Keratinocyte (primary cell): ENCODE results near the gene GRB2. TPM values are rescaled to one million over a fixed set of nuclear protein-coding genes. Genes with fewer than 3 reads are reported as not detected.
"Not testable (repeated sequence)": the region's sequence is repeated elsewhere in the genome, so short reads cannot be mapped to it uniquely, and the experiment has no call there.

ENCODE experiments used
- DNase-seq: peaks from one replicate; pipeline ENCODE4 v3.0.0-alpha.2; 2011; ENCODE audit warnings: low read depth, missing footprints, low spot score
- FAIRE-seq: peaks from 2 replicates; lab custom pipeline; 2011; peaks lifted over from hg19 to GRCh38; lab: Jason Lieb, UNC
- H2AFZ ChIP-seq: 2 replicates; pipeline ENCODE4 v1.6.0; 2012; ENCODE audit warnings: low read length, control low read depth, inconsistent platforms; ENCODE audit not compliant: control insufficient read depth
- H3K27ac ChIP-seq: 2 replicates; pipeline ENCODE4 v1.5.1; 2011; ENCODE audit warnings: low read length; ENCODE audit not compliant: control insufficient read depth, insufficient read depth
- H3K27me3 ChIP-seq: 3 replicates; pipeline ENCODE4 v1.6.0; 2011; ENCODE audit warnings: low read length; ENCODE audit not compliant: control insufficient read depth, insufficient read depth; ENCODE audit errors: extremely low read depth
- H3K36me3 ChIP-seq, 2 experiments: 2 replicates in 1 of 2; 3 replicates in 1 of 2; pipeline ENCODE4 v1.5.1; 2011; ENCODE audit warnings: low read length in 2 of 2, mild to moderate bottlenecking in 1 of 2; ENCODE audit not compliant: control insufficient read depth in 2 of 2, insufficient read depth in 2 of 2; ENCODE audit errors: extremely low read depth in 1 of 2
- H3K4me1 ChIP-seq: 3 replicates; pipeline ENCODE4 v1.5.1; 2011; ENCODE audit warnings: low read length; ENCODE audit not compliant: control insufficient read depth, insufficient read depth; ENCODE audit errors: extremely low read depth
- H3K4me2 ChIP-seq: 3 replicates; pipeline ENCODE4 v1.6.0; 2011; ENCODE audit warnings: low read depth, low read length; ENCODE audit not compliant: control insufficient read depth, insufficient read depth; ENCODE audit errors: extremely low read depth
- H3K4me3 ChIP-seq, 3 experiments: fragments of 200-600 bp in 1 of 3; sonication (generic) in 1 of 3; 2 replicates in 2 of 3; 3 replicates in 1 of 3; pipeline ENCODE4 v1.5.1; 2011 to 2016; ENCODE audit warnings: low read length in 3 of 3, mild to moderate bottlenecking in 3 of 3, control low read depth in 2 of 3, inconsistent platforms in 1 of 3, low read depth in 1 of 3, mixed read lengths in 1 of 3, mixed run types in 1 of 3, moderate library complexity in 1 of 3; ENCODE audit not compliant: control insufficient read depth in 2 of 3, insufficient read depth in 2 of 3; ENCODE audit errors: extremely low read depth in 1 of 3
- H3K79me2 ChIP-seq: 2 replicates; pipeline ENCODE4 v1.6.0; 2012; ENCODE audit warnings: low read length; ENCODE audit not compliant: control insufficient read depth, insufficient read depth
- H3K9ac ChIP-seq: 3 replicates; pipeline ENCODE4 v1.6.0; 2011; ENCODE audit warnings: low read length; ENCODE audit not compliant: control insufficient read depth, insufficient read depth; ENCODE audit errors: extremely low read depth
- H3K9me1 ChIP-seq: 3 replicates; pipeline ENCODE4 v1.6.0; 2011; ENCODE audit warnings: low read length; ENCODE audit not compliant: control insufficient read depth, insufficient read depth; ENCODE audit errors: extremely low read depth
- H3K9me3 ChIP-seq: 2 replicates; pipeline ENCODE4 v1.5.1; 2012; ENCODE audit warnings: low read depth, low read length; ENCODE audit not compliant: control insufficient read depth
- H4K20me1 ChIP-seq: 3 replicates; pipeline ENCODE4 v1.6.0; 2011; ENCODE audit warnings: low read length; ENCODE audit not compliant: control insufficient read depth, insufficient read depth; ENCODE audit errors: extremely low read depth
- CTCF ChIP-seq, 3 experiments: IDR thresholded peaks in 1 of 3; conservative IDR thresholded peaks in 1 of 3; optimal IDR thresholded peaks in 1 of 3; 2 replicates in 2 of 3; 3 replicates in 1 of 3; pipeline versions ENCODE3 to v1.5.1; 2011; ENCODE audit warnings: low read length in 3 of 3, mild to moderate bottlenecking in 3 of 3, moderate library complexity in 2 of 3, control low read depth in 1 of 3, inconsistent platforms in 1 of 3; ENCODE audit not compliant: insufficient read depth in 2 of 3; ENCODE audit errors: extremely low read depth in 1 of 3
- EZH2 ChIP-seq: IDR thresholded peaks from one replicate; pipeline ENCODE4 v1.6.1; 2012; ENCODE audit warnings: inconsistent platforms, mild to moderate bottlenecking, low read length, moderate library complexity
- dilution Hi-C: fragments of 300-500 bp; cut with MboI; formaldehyde crosslinking; loops from one replicate; pipeline ENCODE4 v1.7.0; 2020; ENCODE audit warnings: low sequenced_read_pairs; ENCODE audit not compliant: extremely low pct_ligation_motif_present
- polyA plus RNA-seq, 5 experiments: library from polyadenylated mRNA; depleted of rRNA in 3 of 5; stranded (reverse) in 3 of 5; stranded (forward) in 1 of 5; unstranded in 1 of 5; fragments of >200 nt; gene quantifications; 1 replicate in 1 of 5; 2 replicates in 3 of 5; 3 replicates in 1 of 5; pipeline versions ENCODE4 v1.2.1 to v1.2.3, GENCODE V29; 2011 to 2012; ENCODE audit warnings: missing spikeins in 2 of 5, low read depth in 1 of 5, low replicate concordance in 1 of 5

GRB2 gene
- polyA plus RNA-seq, 1 donor (not counting 4 experiments of a cell fraction or from before 2014, with no cell fraction given): 62.0 TPM

GRCh38 chr17:75447951-75448856, 42.7 kb upstream of the GRB2 start:
- no peak overlapping the region for H2AFZ ChIP-seq
- no peaks in the 10 kb centered on the region for H4K20me1 ChIP-seq
- H3K4me1 ChIP-seq: peaks cover 9% of the 10 kb centered on the region
- dilution Hi-C loops: no loop called here
- no peak overlapping the region for H3K27ac ChIP-seq
- no peaks in the 10 kb centered on the region for H3K9me3 ChIP-seq
- no peak for DNase-seq
- no peak for FAIRE-seq
- no peaks in the 10 kb centered on the region for H3K9me1 ChIP-seq
- no peaks in the 10 kb centered on the region for H3K36me3 ChIP-seq
- H3K9ac ChIP-seq: no peak overlapping the region
- H3K27me3 ChIP-seq: no peaks in the 10 kb centered on the region
- H3K4me2 ChIP-seq: no peak overlapping the region
- H3K4me3 ChIP-seq: no peak overlapping the region
- TF ChIP-seq EZH2 (no peak), CTCF (optimal IDR thresholded peaks at IDR 0.05 in 1 of 3, IDR thresholded peaks at IDR 0.05 in 1 of 3, conservative IDR thresholded peaks at IDR 0.05 in 1 of 3; ENCODE audit: extremely low read depth in 1 of 3, insufficient read depth in 2 of 3, low read length in 3 of 3) (no peak)
- H3K79me2 ChIP-seq: no peaks in the 10 kb centered on the region

GRCh38 chr17:75445896-75446295, 40.4 kb upstream of the GRB2 start:
- H3K36me3 ChIP-seq, H3K9me3 ChIP-seq, dilution Hi-C loops, H3K9me1 ChIP-seq, H4K20me1 ChIP-seq, H2AFZ ChIP-seq, H3K4me2 ChIP-seq, H3K27ac ChIP-seq, DNase-seq, FAIRE-seq, H3K79me2 ChIP-seq, H3K27me3 ChIP-seq, H3K9ac ChIP-seq, H3K4me3 ChIP-seq: not testable (repeated sequence)
- H3K4me1 ChIP-seq: peaks cover 13% of the 10 kb centered on the region
